Activated naive CD4-positive, alpha-beta T cell treated with anti-CD3 and anti-CD28 coated beads, Interleukin-2, amount 50 U/mL, for 72 hours (primary cell): ENCODE results near the gene MGLL. TPM values are rescaled to one million over a fixed set of nuclear protein-coding genes. Genes with fewer than 3 reads are reported as not detected.

ENCODE experiments used
- ATAC-seq, 2 donors: fragments of 150-1000 bp; cut with Tn5 transposase; 2 replicates each; pipeline ENCODE4 v1.10.0; 2021; ENCODE audit warnings: mild to moderate bottlenecking in 2 of 2, moderate library complexity in 2 of 2
- DNase-seq, 2 donors: peaks; one replicate each; pipeline ENCODE4 v3.0.0; 2021 to 2022; ENCODE audit warnings: low spot score in 2 of 2
- H3K27ac Mint-ChIP-seq, 2 donors: one replicate each; pipeline ENCODE4 v1.8.0; 2022; ENCODE audit warnings: mild to moderate bottlenecking in 2 of 2, mixed read lengths in 2 of 2
- H3K36me3 Mint-ChIP-seq, 2 donors: one replicate each; pipeline ENCODE4 v1.8.0; 2022; ENCODE audit warnings: mixed read lengths in 2 of 2
- H3K9me3 Mint-ChIP-seq, 2 donors: one replicate each; pipeline ENCODE4 v1.8.0; 2022; ENCODE audit warnings: mixed read lengths in 2 of 2
- total RNA-seq, 2 donors: library from RNA; stranded (reverse); gene quantifications; one replicate each; pipeline ENCODE4 v1.2.3, GENCODE V29; 2022

The MGLL gene
- total RNA-seq = under 1 TPM; 0.14 to 0.29 TPM

DNA sequence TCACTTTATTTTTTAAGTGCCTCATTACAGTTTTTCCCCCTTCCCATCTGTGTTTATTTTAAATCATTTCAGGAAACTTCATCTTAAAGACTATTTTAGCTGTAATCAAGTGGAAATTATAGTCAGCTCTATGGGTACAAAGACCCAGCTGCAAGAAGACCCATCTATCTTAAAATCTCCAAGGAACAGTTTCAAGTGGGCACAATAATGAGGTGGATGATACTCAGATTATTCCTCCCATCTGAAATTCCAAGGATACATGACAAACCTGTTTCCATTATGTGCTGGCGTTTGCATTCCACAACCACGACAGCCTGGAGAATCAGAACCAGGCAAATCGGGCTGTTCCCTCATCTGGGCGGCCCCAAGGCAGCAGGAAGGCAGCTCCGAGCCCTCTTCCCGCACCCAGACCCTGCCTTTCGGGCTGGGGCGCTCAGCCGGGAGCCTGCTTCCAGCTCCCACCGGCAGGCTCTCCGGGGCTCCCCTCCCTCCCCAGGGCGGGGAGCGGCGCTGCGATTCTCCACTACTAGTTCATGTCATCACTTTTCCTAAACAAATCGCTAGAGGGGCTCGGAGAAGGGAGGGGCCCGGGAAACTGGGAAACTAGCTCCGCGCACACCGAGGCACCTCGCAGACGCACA lies at the start of gene MGLL:
TSS of gene MGLL (minus strand) at position 475 of the 641 bp plus-strand sequence. CDS start at position 278, 197 bp downstream.
- peak within 1 kb of the TSS in 1 of 2 donors; percentile 29 for H3K27ac Mint-ChIP-seq
- H3K9me3 Mint-ChIP-seq = peaks cover 0 to 6% of the 10 kb centered on the region in 2 donors
- peaks cover 0 to 5% of the 10 kb centered on the region in 2 donors for H3K36me3 Mint-ChIP-seq
- DNase-seq (no peak), ATAC-seq (no peak)

DNA sequence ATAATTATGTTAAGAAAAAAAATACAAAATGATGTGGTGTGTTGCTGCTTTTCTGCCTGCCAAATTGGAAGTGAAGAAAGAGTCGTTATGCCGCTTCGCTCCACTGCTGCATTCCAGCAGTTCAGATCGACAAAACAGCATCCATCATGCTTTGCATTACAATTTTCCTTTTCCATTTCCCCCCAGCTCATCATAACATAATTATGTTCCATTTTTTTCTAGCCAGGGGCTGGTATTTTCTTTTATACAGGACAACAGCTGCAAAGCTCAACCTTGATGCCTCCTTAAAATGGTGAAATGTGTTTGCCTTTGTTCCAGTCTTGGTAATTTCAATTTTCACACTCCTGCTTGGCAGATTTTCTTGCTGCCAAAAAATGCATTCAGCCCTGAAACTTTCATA lies 47.8 kb upstream of the MGLL start:
- ATAC-seq (no peak), DNase-seq (no peak)
- Mint-ChIP-seq H3K27ac (no peak overlapping the region), H3K9me3 (no peaks in the 10 kb centered on the region), H3K36me3 (no peaks in the 10 kb centered on the region)

DNA sequence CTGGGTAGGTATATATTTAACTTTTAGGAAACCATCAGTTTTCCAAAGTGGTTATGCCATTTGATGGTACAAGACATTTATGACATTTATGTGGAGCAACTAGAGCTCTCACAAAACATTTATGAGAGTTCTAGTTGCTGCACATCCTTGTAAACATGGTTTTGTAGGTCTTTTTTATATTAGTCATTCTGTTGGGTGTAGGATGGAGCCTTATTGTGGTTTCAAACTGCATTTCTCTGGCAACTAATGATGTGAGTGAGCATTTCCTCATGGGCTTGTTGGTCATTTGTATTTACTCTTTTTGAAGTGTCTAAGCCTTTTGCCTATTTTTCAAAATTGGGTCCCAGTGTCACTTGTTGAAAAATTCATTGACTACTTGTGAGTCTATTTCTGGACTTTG lies 45.7 kb upstream of the MGLL start:
- Mint-ChIP-seq H3K27ac (no peak overlapping the region), H3K36me3 (no peaks in the 10 kb centered on the region), H3K9me3 (no peaks in the 10 kb centered on the region)
- ATAC-seq (peak in 1 of 2 donors; percentile 70), DNase-seq (no peak)

DNA sequence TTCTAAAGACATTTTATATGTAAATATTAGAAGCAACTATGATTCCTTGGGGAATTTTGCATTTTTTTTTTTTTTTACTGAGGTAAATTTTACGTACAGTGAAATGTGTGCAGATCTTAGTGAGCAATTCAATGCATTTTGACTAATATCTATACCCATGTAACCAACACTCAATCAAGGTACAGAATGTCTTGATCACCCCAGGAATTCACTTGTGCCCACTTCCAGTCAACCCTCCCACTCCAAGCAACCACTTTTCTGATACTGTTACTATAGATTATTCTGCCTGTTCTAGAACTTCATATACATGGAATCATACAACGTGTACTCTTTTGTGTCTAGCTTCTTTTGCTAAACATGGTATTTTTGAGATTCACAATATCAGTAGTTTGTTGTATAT lies 45.1 kb upstream of the MGLL start:
- peak in 1 of 2 donors; percentile 59 for ATAC-seq
- Mint-ChIP-seq H3K36me3 (no peaks in the 10 kb centered on the region), H3K9me3 (no peaks in the 10 kb centered on the region), H3K27ac (no peak overlapping the region)
- DNase-seq = no peak

DNA sequence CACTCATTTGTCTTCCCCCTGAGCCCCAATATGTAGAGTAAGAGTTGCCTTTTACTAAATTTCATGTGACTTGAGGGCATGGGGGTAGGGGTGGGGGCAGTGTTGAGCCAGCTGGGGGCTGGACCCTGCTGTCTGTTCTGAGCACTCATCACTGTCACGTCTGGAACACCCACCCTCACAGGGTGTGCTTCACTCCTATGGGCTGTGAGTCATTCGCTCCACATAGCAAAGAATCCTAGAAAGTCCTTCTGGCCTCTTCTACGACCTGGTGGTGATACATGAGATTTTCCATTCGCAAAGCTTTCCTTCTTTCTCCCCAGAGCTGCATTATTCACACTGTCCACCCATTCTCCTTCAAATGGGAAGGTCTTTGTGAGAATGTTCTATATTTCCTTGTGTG lies 43.6 kb upstream of the MGLL start:
- ATAC-seq (peak; percentile 40 to 78), DNase-seq (no peak)
- H3K36me3 Mint-ChIP-seq = no peaks in the 10 kb centered on the region
- no peak overlapping the region for H3K27ac Mint-ChIP-seq
- H3K9me3 Mint-ChIP-seq = no peaks in the 10 kb centered on the region

DNA sequence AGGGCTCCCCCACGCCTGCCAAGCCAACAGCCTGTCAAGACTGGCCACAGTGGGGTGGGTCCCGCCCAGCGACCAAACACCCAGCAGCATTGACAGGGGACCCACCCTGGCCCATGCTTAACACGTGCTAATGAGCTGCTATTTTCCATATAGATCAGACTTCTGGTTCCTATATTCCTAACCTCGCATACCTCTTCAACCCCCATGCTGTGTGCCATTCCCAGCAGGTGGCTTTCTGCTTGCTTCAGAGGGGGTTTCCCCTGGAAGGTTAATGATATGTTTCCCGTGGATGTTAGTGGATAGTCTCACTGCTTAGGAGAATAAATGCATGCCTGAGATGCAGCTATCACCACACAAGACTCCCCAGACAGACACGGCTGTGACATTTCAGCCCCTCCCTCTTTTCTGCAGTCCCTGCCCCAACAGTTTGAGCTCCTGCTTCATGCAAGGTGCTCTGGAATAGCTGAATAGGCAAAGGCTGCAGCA lies 37.9 kb upstream of the MGLL start:
- H3K9me3 Mint-ChIP-seq = no peaks in the 10 kb centered on the region
- DNase-seq = no peak
- H3K36me3 Mint-ChIP-seq = no peaks in the 10 kb centered on the region
- no peak for ATAC-seq
- H3K27ac Mint-ChIP-seq = no peak overlapping the region

DNA sequence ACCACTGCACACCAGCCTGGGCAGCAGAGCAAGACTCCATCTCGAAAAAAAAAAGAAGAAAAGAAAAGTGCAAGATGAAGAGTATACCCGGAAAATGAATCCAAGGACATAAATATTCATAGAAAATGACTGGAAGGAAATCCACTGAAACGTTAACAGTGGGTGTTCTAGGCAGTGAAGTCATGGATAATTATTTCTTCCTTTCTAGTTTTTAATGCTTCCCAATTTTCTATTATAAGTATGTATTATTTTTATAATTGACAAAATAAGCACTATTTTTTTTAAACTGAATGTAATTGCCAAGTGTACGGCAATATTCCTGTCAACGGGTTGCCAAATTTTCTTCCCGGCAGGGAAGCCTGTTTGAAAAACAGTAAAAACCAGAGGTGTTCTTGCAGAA lies 37.4 kb upstream of the MGLL start:
- Mint-ChIP-seq H3K36me3 (no peaks in the 10 kb centered on the region), H3K27ac (no peak overlapping the region), H3K9me3 (no peaks in the 10 kb centered on the region)
- DNase-seq = no peak
- no peak for ATAC-seq

DNA sequence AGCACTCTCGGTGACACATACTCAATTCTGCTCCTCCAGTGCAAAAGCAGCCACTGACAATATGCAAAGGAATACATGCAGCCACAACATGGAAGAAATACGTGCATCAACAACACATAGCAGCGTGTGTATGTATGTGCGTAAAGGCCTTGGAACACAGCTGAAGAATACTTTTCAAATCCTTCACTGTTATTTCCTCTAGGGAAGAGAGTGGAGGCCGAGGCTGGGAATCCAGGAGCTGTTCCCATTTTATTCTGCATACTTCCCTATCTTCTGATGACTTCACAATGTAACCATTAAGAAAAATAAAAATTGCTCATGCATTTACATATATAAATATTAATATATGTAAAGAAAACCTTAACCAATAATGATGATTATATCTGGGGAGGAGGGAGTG lies 36.6 kb upstream of the MGLL start:
- no peaks in the 10 kb centered on the region for H3K9me3 Mint-ChIP-seq
- DNase-seq (no peak), ATAC-seq (no peak)
- no peak overlapping the region for H3K27ac Mint-ChIP-seq
- H3K36me3 Mint-ChIP-seq = no peaks in the 10 kb centered on the region

DNA sequence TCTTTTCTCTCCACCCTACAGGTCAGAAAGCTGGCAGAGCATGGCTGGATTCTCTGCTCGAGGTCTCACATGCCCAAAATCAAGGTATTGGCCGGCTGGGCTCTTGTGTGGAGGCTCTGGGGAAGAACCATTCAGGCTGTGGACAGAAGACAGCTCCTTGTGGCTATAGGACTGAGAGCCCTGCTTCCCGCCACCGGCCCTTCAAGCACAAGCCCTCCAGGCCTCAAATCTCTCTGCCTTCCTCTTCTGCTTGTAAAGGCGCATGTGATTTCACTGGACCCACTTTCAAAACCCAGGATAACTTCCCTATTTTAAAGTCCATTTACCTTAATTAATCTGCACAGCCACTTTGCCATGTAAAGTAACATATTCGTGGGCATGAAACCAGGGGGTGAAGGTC lies 36.2 kb upstream of the MGLL start:
- no peak for ATAC-seq
- DNase-seq = no peak
- Mint-ChIP-seq H3K9me3 (no peaks in the 10 kb centered on the region), H3K27ac (no peak overlapping the region), H3K36me3 (no peaks in the 10 kb centered on the region)

DNA sequence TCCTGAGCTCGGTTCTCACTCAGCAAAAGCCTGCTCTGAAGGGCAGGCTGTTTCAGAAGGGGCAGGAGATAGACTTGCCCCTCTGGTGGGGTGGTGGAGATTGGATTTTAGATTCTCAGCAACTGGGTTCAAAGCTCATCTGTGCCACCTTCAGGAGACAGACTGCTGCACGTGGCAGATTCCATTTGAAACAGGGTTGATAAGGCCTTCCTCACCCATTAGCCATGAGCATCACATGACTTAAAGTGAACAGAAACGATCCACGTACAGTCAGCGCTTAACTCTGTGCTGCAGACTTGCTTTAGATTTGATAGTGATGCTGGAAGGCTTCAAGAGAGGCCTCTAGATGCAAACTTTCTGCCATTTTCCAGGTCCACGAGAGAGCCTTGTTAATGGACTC lies 35.0 kb upstream of the MGLL start:
- DNase-seq (no peak), ATAC-seq (no peak)
- H3K36me3 Mint-ChIP-seq = no peaks in the 10 kb centered on the region
- no peak overlapping the region for H3K27ac Mint-ChIP-seq
- no peaks in the 10 kb centered on the region for H3K9me3 Mint-ChIP-seq

DNA sequence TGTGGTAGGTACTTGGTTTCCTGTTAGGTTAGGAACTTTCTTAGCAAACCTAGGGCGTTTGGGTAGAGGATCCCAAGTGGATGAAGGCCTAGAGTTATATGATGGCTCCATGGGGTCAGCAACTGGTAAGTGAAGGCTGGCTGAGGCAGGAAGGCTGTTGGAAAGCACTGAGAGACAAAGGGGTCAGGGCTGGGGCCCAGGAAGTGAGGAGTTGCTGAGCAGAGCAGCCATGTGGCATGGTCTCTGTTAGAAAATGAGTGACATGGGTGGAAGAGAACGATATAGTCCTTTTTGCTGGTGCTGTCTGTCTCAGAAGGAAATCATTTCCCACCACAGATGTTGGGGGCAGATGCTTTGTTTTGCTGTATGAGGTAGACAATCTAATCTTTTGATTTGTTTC lies 34.5 kb upstream of the MGLL start:
- Mint-ChIP-seq H3K9me3 (no peaks in the 10 kb centered on the region), H3K27ac (peak overlapping the region in 1 of 2 donors; percentile 92), H3K36me3 (no peaks in the 10 kb centered on the region)
- DNase-seq (no peak), ATAC-seq (no peak)

DNA sequence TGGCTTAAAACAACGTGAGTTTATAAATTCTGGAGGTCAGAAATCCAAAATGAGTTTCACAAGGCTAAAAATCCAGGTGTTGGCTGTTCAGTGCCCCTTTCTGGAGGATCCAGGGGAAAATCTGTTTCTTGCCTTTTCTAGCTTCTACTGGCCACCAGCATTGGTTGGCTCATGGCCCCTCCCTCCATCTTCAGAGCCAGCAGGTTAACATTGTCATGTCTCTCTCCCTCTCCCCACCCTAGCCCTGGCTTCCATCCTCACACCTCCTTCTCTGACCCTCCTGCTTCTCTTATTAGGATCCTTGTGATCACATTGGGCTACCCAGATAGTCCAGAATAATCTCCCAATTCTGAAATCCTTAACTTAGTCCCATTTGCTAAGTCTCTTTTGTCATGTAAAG lies 32.9 kb upstream of the MGLL start:
- Mint-ChIP-seq H3K9me3 (no peaks in the 10 kb centered on the region), H3K36me3 (no peaks in the 10 kb centered on the region), H3K27ac (no peak overlapping the region)
- DNase-seq (no peak), ATAC-seq (no peak)

DNA sequence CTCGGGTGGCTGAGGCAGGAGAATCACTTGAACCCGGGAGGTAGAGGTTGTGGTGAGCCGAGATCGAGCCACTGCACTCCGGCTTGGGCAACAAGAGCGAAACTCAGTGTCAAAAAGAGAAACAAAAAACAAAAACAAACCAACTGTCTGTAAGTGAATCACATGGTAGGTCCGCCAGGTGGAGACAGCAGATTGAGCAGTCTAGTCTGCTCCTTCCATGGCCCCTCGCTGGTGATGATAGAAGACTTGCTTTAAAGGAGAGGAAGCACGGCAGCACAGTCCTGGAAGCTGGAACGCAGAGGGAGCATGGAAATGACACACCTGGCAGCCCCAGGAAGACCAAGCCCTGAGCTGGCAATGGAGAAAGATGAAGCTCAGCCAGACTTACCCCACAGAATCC lies 31.4 kb upstream of the MGLL start:
- DNase-seq (no peak), ATAC-seq (no peak)
- H3K9me3 Mint-ChIP-seq = no peaks in the 10 kb centered on the region
- no peak overlapping the region for H3K27ac Mint-ChIP-seq
- no peaks in the 10 kb centered on the region for H3K36me3 Mint-ChIP-seq

DNA sequence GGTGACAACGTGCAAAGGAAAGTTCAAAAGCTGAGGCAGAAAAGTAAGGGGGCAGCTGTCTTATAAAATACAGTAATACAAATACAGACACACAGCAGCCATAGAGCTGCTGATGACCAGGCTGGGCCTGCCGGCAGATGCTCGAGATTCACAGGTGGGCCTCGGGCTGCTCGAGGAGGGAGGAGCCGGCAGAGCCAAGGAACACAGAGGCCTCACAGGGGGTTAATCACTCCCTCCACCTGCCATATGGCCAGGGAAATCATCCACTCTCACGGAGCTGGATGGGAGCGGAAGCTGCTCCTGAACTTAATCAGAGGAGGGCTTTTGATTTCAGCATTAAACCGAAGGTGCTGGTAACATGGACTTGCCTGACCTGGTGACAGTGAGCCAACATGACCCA lies 29.6 kb upstream of the MGLL start:
- Mint-ChIP-seq H3K36me3 (no peaks in the 10 kb centered on the region), H3K27ac (no peak overlapping the region), H3K9me3 (no peaks in the 10 kb centered on the region)
- ATAC-seq (no peak), DNase-seq (no peak)

DNA sequence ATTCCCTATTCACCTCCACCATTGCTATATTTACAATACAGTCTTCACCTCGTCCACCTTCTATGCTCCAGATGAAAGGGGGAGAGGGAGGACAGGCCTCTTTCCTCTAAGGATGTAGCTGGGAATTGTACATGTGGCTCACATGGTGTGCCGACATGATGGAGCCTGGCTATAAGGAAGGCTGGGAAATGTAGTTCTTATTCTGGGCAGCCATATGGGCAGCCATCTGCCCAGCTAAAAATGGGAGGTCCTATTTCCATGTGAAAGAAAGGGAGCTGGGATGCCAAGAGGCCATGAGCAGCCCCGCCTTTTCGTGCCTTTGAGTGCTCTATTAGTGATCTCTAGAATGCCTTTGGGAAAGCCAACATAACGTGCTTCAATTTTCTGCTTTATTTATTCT lies 27.1 kb upstream of the MGLL start:
- no peak for ATAC-seq
- no peak for DNase-seq
- no peaks in the 10 kb centered on the region for H3K36me3 Mint-ChIP-seq
- H3K9me3 Mint-ChIP-seq = no peaks in the 10 kb centered on the region
- no peak overlapping the region for H3K27ac Mint-ChIP-seq

DNA sequence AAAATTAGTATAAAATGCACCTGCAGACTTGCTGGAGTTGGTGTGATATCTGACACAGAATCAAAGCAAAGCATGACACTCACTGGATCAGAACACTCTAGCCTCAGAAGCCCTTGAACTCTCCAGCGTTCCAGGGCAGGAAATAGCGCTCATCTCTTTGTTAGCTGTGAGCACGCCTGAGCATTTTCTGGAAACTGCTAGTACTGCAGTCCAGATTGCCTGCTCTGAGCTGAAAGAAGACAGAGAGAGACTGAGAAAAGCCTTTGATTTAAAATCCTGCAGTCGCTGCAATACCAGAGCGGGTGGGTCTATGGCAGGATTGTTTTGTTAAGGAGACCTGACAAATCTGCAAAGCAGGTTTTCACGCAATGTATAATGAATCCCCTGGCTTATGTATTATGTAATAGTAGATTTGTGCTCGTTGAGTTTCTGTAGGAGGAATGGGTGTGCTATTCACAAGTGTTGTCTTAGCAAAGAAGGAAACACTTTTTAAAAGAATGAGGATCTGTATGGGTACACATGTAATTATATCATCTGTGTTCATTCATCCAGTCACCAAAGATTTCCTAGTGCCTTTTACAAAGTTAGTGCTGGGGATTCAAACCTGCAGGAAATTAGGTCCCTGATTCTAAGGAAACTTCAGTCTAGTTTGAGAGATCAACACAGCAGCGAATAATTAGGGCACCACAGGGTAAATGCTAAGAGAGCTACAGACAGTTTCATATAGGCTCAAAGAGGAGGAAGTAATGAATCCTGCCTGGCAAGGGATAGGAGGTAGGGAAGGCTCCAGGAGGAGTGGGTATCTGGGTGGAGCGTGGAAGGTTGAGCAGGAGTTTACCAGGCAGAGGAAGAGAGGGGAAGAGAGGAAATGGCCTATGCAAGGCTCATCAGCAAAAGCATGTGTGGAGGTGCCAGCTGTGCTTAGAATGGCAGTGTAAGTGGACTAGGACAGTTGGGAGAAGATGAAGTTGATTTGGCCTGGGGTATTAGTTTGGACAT lies 26.1 kb upstream of the MGLL start:
- Mint-ChIP-seq H3K9me3 (no peaks in the 10 kb centered on the region), H3K27ac (peak overlapping the region in 1 of 2 donors; percentile 24), H3K36me3 (no peaks in the 10 kb centered on the region)
- no peak for ATAC-seq
- DNase-seq = no peak

DNA sequence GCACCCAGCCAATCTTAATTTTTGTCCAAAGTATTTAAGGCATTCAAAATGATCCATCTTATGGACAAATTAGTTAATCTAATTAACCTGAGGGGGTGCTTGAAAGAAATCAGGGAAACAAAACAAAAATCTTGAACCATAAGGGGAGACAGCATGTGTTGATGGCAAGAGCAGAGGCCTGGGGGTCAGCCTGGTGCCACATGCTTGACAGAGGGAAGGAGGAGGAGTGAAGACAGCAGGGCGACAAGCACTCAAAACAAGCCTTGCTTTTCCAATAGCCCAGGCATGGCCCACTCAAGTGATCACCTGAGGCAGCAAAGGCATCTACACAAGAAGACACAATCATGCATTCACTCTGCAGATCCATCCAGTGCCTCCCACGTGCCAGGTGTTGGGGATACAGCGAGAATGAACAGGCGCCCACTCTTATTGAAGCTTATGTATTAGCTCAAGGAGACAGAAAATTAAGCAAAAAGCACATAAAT lies 25.0 kb upstream of the MGLL start:
- DNase-seq = no peak
- no peaks in the 10 kb centered on the region for H3K36me3 Mint-ChIP-seq
- ATAC-seq = no peak
- H3K9me3 Mint-ChIP-seq = no peaks in the 10 kb centered on the region
- no peak overlapping the region for H3K27ac Mint-ChIP-seq
